NOMO-1 (cell line): ENCODE measurements around the gene C2CD4D.
"Not testable (repeated sequence)": the region's sequence is repeated elsewhere in the genome, so short reads cannot be mapped to it uniquely, and the experiment has no call there.

Experiments used
- DNase-seq, 2 experiments: peaks; one replicate each; lab custom pipeline; 2025; ENCODE audit not compliant: unreplicated experiment in 2 of 2; lab: John Stamatoyannopoulos, UW

The C2CD4D gene

DNA sequence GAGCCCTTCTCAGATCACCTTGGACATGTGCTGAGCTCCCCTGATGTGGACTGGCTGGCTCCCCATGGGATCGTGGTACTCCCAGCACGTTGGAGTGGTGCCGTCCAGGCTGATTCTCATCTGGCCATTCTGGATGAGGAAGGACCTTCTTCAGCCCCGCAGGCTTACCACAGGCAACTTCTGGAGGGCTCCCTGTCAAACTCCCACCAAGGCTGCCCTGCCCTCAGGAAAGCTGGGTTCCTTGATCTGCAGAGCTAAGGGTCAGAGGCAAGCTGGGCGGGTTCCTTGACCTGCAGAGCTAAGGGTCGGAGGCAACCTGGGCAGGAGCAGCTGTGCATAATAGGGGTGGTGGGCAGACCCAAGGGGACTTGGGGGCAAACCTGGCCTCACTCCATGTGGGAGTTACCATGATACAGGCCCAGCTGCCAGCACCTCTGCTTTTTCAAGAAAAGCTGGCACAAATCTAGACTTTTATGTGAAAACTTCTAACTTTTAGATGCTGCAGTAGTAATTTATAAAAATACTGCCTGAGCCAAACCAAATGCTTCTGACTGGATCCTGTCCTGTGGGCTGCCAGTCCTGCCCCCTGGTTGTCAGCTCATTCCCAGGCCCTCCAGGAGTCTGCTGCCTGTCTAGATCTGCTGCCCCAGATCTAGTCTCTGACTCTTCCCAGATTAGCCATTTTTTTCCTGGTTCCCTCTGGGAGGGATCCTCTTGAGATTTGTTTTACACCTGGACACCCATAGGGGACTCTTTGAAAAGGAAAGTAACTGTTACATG, 19.5 kb upstream of the C2CD4D start:
- DNase-seq = no peak

DNA sequence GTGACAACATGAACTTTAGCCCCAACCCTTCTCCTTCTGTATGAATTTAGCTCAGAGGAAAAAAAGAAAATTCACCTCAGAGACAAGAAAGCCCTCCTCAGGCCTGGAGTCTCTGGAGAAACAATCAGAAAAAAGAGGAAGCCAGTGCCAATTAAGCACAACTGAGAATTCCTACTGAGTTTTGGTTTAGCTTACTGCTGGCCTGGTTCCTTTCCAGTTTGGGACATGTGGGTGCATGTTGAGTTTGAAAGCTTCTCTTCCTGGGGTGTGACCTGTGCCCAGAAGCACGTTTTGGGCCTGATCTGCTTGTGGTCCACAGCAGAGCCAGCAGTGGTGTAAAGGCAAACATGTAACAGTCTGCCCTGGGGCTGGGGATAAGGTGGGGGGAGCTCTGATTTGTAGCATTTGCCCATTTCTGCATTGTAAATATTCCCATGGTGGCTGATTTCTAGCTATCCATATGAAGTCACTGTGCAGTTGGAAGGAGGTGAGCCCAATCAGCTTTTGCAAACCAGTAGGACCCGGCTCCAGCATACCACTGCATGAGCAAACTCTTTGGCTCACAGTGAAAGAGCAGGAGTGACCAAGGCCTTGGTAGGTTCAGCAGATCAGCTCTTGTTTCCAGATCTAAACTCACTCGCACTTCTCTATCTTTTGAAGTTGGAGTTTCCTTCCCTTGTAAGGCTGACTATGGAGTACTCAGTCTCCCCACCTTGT, 18.6 kb upstream of the C2CD4D start:
- no peak for DNase-seq

DNA sequence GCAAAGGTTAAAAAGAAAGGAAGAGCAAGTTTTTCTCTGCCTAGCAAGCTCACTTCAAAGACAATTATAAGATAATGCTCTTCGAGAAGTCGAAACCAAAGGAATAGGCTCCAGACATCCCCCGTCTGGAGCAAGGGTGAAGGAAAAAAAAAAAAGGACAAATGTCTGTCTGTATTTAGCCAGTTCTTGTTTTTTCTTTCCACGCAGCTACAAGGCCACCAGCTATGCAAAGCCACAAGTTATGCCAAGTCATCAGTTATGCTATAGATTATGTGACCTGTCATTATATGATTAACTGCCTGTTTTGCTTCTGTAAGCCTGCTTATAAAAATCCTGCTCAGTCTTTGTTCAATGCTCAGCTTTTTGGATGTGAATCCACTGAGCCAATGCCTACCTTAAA, 16.3 kb upstream of the C2CD4D start:
- peak in 1 of 2 experiments; percentile 39 for DNase-seq

DNA sequence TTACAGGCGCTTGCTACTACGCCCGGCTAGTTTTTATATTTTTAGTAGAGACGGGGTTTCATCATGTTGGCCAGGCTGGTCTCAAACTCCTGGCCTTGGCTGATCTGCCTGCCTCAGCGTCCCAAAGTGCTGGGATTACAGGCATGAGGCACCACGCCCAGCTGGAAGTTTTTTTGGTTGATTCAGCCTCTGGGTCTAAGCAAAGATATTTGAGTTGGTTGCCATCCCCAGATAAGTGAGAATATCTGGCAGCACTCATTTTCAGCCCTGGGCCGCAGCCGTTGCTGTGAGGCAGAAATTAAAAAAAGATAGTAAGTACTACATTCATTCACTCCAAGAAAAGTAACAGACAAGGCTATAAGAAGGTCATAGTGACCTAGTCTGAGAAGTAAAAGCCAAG, 15.9 kb upstream of the C2CD4D start:
- not testable (repeated sequence) for DNase-seq

DNA sequence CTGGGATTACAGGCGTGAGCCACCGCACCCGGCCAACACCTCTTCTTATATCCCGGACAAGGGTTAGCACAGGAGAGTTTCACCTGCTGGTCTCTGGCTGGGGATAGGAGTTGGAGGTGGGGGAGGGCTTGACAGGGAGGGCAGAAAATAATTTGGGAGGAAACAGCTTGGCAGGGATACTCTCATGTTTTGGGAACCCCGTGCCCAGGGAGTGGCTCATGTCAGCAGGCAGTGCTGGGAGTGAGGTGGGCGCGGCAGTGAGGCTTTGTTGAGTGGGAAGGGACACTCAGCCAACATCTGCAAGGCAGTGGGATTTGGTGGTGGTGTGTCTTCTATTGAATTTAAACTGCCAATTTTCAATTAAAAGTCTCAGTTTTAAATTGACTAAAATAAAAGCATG, 15.0 kb upstream of the C2CD4D start:
- DNase-seq = no peak

DNA sequence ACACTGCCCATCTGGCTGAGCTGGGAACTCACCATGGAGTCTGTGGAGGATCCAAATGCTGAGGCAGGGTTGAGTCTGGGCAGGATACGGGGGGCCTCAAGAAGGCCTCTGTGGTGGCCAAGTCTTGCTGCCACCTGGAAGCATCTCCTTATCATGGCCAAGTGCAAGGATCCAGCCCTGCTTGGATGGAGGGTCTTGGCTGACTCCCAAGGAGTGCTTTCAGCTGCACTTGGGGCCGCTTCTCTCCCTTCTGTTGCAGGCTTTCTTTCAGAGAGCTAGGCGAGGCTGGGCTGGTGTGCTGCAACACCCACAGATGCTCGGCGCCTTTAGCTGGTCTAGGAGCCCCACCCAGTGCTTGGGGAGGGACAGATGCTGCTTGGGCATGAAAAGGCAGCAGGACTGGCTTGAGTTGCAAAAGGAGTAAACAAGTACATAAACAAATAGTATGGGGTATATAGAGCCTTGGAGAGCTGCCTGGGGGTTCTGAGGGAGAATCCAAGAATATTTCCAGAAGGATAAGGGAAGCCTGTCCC, 13.9 kb upstream of the C2CD4D start, which contains the start of gene THEM5:
Gene THEM5, minus strand, starts transcription at position 302 of the 533 bp plus-strand sequence. Its CDS starts 147 bp downstream, at position 155.
- no peak for DNase-seq

DNA sequence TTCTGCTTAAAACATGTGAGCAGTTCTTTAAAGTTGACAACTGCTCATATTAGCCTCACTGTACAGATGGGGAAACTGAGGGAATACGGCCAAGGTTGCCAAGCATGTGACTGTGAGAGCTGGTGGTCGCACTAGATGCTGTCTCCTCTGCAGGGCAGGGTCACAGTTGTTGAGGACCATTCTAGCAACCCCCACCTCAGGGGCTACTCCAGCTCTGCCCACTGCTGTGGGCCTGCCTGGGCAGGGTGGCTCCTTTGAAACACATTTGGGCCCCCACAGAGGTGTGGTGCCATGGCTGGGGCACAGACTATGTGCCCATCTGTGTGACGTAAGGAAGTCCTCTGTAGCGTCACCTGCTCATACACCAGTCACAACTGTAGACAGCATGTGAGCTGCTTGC, 13.1 kb upstream of the C2CD4D start:
- DNase-seq = no peak

DNA sequence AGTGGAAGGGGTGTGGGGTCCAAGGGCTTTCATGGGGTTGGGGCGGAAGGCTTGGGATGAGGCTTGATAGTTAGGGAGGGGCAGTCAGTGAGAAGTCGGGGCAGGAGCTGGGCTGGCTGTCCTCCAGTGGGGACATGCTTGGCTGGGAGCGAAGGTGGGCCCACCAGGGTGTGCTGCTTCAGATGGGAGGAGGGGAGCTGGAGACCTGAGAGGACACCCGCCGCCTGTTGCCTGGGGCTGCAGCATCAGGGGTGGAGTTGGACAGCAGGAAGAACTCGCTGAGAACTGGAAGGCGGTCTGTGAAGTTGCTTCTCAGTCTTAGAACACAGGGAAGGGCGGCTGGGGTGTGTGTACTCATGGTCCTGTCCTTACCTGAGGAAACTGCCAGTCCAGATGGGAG, 12.3 kb upstream of the C2CD4D start:
- no peak for DNase-seq

DNA sequence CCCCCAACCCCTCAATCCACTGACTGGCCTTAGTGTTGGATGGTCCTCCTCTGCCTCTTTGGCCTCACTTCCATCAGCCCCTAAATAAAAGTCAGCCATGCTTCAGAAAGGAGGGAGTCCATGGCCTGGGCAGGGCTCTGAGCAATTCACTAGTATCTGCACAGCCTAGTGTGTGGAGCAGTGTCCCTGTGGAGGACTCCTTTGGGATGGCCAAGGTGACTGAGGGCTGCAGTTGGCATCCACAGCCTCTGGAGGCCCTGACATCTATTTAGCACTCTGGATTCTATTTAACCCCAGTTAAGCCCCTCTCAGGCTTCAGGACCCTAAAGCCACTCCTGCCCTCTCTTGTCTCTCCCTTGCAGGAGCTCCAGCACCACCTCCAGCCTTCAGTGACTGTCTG, 10.3 kb upstream of the C2CD4D start:
- DNase-seq = no peak

DNA sequence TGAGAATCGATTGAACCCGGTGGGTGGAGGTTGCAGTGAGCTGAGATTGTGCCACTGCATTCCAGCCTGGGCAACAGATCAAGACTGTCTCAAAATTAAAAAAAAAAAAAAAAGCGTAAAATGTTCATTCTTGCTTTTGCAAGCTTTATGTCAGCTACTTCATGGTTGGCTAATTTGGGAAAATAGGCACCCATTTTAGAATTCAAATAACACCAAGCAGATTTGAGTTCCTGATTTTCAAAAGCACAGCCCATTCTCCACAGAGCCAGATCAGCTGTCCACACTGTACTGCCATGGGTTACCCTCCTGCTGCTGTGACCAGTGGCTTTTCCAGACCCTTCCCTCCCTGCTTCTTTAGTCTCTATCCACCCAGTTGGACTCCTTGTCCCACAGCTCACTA, 9.5 kb upstream of the C2CD4D start:
- DNase-seq = no peak

DNA sequence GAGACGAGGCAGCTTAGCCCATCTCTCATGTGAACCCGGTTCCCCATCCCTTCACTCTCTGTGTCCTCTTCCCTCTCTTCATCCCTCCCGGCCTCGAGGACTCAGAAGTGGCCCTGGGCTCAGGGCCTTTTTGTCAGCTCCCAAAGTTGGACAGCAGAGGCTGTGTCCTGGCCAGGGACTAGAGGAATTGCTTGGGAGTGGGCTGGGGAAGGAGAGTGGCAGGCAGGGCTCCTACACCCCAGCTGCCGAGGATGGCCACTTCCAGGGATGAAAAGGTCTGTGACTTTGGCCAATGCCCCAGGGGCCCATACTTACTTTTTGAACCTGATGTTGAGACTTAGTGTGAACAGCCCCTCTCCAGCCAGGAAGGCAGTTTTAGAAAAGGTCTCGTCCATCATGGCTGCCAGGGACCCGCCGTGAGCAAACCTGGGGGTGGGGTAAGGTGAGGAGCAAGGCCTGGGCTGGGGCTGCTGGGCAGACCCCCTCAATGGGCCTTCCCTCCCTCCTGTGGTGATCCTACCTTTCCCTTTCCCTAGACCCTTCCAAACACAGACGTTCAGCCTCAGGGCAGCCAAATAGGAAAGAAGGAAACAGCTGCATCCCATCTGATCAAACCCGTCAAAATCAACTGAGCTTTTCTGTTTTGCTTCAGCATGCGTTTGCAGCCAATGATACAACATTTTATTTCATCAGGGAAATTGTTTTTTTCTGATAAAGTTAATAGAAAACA, 8.4 kb upstream of the C2CD4D start:
- no peak for DNase-seq

DNA sequence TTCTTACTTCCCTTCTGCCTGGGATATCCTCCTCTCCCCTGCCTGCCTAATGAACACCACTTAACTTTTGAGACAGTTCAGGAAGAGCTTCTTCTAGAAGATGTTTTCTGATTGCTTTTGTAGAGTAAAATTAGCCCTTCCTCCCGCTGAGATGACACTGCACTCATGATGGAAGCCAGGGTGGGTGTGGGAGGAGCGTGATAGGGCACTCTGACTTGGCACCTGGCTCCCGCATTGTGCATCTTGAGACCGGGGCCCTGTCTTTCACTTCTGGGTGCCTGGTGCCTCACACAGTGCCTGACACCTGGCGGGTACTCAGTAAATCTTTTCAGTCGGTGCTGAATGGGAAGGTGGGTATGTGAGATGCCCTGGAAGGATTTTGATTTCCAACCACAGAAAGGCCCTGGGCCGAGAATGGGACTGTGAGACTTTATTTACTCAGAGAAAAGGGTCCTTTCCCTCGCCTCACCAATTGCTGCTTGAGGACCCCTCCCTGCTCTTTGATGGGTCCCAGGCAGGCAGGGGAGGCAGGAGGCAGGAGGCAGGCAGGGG, 7.1 kb upstream of the C2CD4D start:
- DNase-seq = no peak

DNA sequence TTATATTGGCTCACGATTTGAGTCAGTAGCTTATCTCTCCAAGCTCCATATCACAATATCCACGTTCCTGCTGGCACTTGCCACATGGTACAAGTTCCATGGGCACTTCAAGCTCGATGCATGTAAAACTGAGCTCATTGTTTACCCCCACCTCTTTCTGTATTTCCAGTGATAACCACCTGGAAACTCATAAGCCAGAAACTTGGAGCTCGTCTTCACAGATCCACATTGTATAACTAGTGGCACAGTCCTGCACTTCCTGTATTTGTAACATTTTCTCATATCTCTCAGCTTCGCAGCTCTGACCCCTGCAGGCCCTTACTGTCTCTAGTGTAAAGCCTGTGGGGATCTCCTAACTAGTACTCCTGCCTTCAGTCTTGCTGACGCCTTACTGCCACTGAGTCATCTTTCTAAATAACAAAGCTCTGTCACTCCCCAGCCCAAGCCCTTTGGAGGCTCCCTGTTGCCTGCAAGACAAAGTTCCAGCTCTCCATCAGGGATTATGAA, 6.5 kb upstream of the C2CD4D start:
- DNase-seq = peak in 1 of 2 experiments; percentile 11

DNA sequence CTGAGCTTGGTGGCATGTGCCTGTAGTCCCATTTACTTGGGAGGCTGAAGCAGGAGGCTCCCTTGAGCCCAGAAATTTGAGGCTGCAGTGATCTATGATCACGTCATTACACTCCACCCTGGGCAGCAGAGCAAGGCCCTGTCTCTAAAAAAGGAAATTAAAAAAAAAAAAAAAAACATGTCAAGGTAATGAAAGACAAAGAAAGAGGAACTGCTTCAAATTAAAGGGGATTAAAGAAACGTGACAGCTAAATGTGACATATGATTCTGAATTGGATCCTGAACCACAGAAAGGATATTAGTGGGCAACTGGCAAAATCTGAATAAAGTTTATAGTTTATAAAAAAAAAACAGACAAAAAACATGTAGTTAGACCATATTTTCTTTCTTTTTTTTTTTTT, 3.8 kb upstream of the C2CD4D start:
- peak in 1 of 2 experiments; percentile 23 for DNase-seq

DNA sequence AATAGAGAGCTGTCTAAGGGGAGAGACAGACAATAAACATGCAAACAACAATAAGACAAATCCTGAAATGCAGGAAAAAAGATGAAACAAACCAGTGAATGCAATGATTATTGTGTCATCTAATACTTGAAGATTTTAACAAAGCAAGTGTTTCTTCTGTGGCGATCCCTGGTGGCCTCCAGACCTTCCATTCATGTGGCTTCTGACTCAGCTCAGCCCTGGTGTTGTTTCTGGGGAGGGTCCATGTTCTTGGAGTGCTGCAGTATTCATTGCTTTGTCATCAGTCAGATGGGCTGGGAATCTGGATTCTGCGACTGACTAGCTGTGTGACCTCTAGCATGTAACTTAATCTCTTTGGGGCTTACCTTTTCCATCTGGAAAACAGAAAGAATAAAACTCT, 1.5 kb upstream of the C2CD4D start:
- no peak for DNase-seq

DNA sequence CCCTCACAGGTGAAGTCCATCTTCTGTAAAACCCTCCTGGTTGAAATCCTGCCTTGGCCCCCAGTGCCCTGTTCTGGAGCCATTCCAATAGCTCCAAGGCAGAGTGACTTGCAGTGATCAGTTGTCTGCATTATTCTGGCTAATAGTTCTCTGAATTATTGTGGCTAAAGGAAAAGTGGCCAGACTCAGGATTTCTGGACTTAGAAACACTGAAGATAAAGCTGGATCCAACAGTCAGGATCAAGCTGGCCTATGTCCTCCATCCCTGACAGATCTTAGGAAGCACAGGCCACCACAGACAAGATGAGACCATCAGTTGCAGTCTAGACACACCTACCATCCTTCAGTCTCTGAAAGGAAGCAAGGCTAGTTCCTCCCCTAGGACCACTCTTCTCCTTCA, 801 bp upstream of the C2CD4D start:
- DNase-seq = no peak

DNA sequence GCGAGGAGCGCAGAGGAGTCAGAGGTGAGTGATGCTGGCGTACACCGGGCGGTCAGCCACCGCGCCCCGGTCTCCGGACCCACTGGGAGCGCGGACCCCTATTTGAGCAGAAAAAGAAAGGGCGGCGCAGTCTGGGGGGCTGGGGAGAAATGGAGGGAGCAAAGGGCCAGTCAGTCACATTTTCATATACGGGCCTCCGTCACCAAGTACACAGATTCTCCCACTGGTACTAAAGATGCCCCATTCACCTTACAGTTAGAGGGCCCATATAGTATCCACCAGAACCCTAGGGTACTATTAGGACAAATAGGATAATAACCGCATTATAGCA, 573 bp downstream of the C2CD4D start:
- no peak for DNase-seq

DNA sequence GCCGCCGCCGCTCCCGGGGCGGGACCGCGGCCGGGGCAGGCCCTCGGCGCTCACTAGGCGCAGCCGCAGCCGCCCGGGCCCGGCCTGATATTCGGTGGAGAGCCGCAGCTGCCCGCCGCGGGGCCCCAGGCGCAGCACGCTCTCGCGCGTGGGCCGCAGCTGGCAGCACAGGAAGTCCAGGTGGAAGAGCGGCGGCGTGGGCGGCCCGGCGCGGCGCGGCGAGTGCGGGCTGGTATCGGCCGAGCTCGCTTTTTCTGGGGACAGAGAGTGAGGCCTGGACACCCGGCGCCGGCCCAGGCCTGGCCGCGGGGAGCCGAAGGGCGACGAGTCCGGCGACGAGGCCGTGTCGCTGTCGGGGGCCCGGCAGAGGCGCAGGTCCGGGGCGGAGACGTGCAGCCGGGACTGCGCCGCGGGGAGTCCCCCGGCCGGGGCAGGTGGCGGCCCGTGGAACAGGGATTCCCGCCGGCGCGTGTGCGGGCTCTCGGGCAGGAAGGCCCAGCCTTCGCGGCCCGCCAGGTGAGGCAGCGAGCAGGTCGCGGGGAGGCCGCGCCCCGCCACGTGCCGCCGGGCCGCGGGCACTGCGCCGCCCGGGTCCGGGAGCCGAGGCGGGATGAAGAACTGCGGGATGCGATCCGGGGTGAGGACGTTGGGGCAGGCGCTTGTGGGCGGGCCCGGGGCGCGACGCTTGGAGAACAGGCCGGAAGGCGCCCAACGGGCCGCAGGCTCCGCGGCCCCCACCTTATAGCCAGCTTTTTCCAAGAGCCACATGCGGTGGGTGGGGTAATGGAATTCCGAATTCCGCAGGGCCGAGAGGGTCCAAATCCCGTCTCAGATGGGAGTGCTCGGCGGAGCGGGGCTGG, 1.2 kb downstream of the C2CD4D start:
- DNase-seq = peak in 1 of 2 experiments; percentile 24

DNA sequence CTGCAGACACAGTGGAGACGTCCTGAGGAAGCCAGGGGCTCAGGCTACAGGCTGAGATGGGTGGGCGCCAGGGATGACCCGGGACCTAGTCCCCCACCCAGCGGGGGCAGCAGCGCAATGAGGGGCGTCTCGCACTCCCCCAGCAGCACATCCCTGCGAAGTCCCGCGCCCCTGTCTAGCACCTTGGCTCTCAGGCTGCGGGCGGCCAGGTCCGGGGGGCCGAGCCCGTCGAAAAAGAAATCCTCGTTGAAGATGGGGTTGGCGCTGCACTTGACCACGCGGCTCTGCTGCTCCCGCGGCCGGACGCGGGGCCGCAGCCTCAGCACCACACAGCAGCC, 1.8 kb downstream of the C2CD4D start:
- DNase-seq = no peak

DNA sequence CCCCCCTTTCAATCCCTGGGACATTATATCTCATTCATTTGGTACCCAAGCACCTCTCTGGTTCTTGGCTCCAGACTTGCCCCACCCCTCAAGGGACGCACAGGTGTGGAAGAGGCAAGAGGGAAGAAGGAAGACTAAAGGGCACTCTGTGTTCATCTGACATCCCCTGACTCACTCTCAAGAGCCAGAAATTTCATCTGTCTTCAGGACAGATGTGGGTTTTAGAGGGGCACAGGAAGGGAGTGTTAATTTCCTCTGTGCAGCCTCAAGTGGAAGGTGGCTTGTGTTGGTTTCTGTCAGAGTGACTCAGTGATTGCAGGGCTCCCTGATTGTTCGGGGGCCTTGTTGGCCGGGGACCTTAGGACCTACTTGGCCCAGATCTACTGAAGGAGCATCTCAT, 2.4 kb downstream of the C2CD4D start:
- DNase-seq = no peak
